ENCODE measurements around the gene PFKFB3. TPM values are rescaled to one million over a fixed set of nuclear protein-coding genes. Genes with fewer than 3 reads are reported as not detected.

Gene PFKFB3
- total and polyA plus RNA-seq, 2 of the 13 experiments (the other 11 are each of a cell fraction or from before 2014, with no cell fraction given): 1.2 to 13.3 TPM

GRCh38 chr10:6279540-6280267, 77.0 kb downstream of the PFKFB3 start (continued):
- TF ChIP-seq ARID2 (CRISPR knock-in tag; IDR thresholded peaks at IDR 0.05; ENCODE audit: borderline replicate concordance) (no peak), SIN3A (IDR thresholded peaks at IDR 0.05; ENCODE audit: borderline replicate concordance, low read depth, low read length) (0 out of 2 replicates have a peak, but pooled peaks have one; percentile 27), ZNF362 (CRISPR knock-in tag; IDR thresholded peaks at IDR 0.05; ENCODE audit: borderline replicate concordance) (no peak; the same call in 1 of the 2 replicates), PHF21A (CRISPR knock-in tag; IDR thresholded peaks at IDR 0.05) (peak; percentile 85), RXRA (CRISPR knock-in tag; IDR thresholded peaks at IDR 0.05) (peak; percentile 97), ZNF274 (CRISPR knock-in tag; IDR thresholded peaks at IDR 0.05) (no peak), ZNF557 (CRISPR knock-in tag; IDR thresholded peaks at IDR 0.05) (no peak), GZF1 (CRISPR knock-in tag; IDR thresholded peaks at IDR 0.05) (no peak), ZNF572 (CRISPR knock-in tag; IDR thresholded peaks at IDR 0.05) (no peak), SMAD1 (CRISPR knock-in tag; IDR thresholded peaks at IDR 0.05; ENCODE audit: borderline replicate concordance, low read depth) (no peak), CSRNP1 (CRISPR knock-in tag; IDR thresholded peaks at IDR 0.05) (no peak), RNF2 (conservative IDR thresholded peaks at IDR 0.05; ENCODE audit: low read depth) (0 out of 2 replicates have a peak, but pooled peaks have one; percentile 50), ZNF326 (CRISPR knock-in tag; IDR thresholded peaks at IDR 0.05; ENCODE audit: borderline replicate concordance) (no peak), HNF4G (IDR thresholded peaks at IDR 0.05; ENCODE audit: borderline replicate concordance, low read depth, low read length) (0 out of 2 replicates have a peak, but pooled peaks have one; percentile 7), HNF4G (CRISPR knock-in tag; IDR thresholded peaks at IDR 0.05; ENCODE audit: borderline replicate concordance, low read depth) (no peak), ZNF605 (CRISPR knock-in tag; IDR thresholded peaks at IDR 0.05) (no peak), FOXK2 (IDR thresholded peaks at IDR 0.05) (no peak), ATM (IDR thresholded peaks at IDR 0.05; ENCODE audit: borderline replicate concordance) (no peak), CAMTA2 (CRISPR knock-in tag; IDR thresholded peaks at IDR 0.05; ENCODE audit: borderline replicate concordance) (no peak), TCF12 (IDR thresholded peaks at IDR 0.05) (no peak), TCF12 (CRISPR knock-in tag; IDR thresholded peaks at IDR 0.05) (0 out of 2 replicates have a peak, but pooled peaks have one; percentile 69), AFF4 (CRISPR knock-in tag; IDR thresholded peaks at IDR 0.05) (no peak)
